T-helper 9 cell (primary cell): Measurements from ENCODE around the gene GPBP1L1.
A peak's percentile ranks its signal among the peaks of the same experiment; 100 is the strongest.
"Not testable (repeated sequence)": the region's sequence is repeated elsewhere in the genome, so short reads cannot be mapped to it uniquely, and the experiment has no call there.

Experiments
- DNase-seq: peaks from one replicate; pipeline ENCODE4 v3.0.0-alpha.2; 2020
- total RNA-seq, 2 donors: gene quantifications; one replicate each; lab custom pipeline; 2026; lab: John Stamatoyannopoulos, UW

Gene GPBP1L1
- 126 to 234 reads per million in 2 donors for total RNA-seq

- peak; percentile 97 for DNase-seq
Observed at GRCh38 chr1:45686288-45687013, at the start of gene GPBP1L1. Gene GPBP1L1, minus strand, starts transcription at chr1:45686533. Its CDS starts 27,446 bp downstream, at chr1:45659087.

GRCh38 chr1:45730780-45731319 lies 44.5 kb upstream of the GPBP1L1 start:
- DNase-seq: no peak

GRCh38 chr1:45730075-45730779 lies 43.9 kb upstream of the GPBP1L1 start:
- no peak for DNase-seq

- not testable (repeated sequence) for DNase-seq
Observed at GRCh38 chr1:45726007-45726406, 39.7 kb upstream of the GPBP1L1 start.

- no peak for DNase-seq
Observed at GRCh38 chr1:45723248-45723930, 37.1 kb upstream of the GPBP1L1 start.

- no peak for DNase-seq
Observed at GRCh38 chr1:45722809-45723208, 36.5 kb upstream of the GPBP1L1 start.

GRCh38 chr1:45721207-45721606 lies 34.9 kb upstream of the GPBP1L1 start:
- DNase-seq: no peak

GRCh38 chr1:45718289-45718688 lies 32.0 kb upstream of the GPBP1L1 start:
- DNase-seq: no peak

GRCh38 chr1:45717386-45717785 lies 31.1 kb upstream of the GPBP1L1 start:
- DNase-seq: not testable (repeated sequence)

GRCh38 chr1:45716700-45717099 lies 30.4 kb upstream of the GPBP1L1 start:
- no peak for DNase-seq

- no peak for DNase-seq
Observed at GRCh38 chr1:45713711-45714110, 27.4 kb upstream of the GPBP1L1 start.

GRCh38 chr1:45704637-45705036 lies 18.3 kb upstream of the GPBP1L1 start:
- no peak for DNase-seq

GRCh38 chr1:45694823-45695222 lies 8.5 kb upstream of the GPBP1L1 start:
- DNase-seq: no peak

GRCh38 chr1:45693811-45694210 lies 7.5 kb upstream of the GPBP1L1 start:
- DNase-seq: not testable (repeated sequence)

- peak; percentile 60 for DNase-seq
Observed at GRCh38 chr1:45687754-45688740, 1.7 kb upstream of the GPBP1L1 start, which contains the start of gene TMEM69. Gene TMEM69, plus strand, starts transcription at chr1:45688181. Its CDS starts 2,888 bp downstream, at chr1:45691069.

- peak; percentile 90 for DNase-seq
Observed at GRCh38 chr1:45687014-45687753, 851 bp upstream of the GPBP1L1 start.

- peak; percentile 54 for DNase-seq
Observed at GRCh38 chr1:45686015-45686287, 382 bp downstream of the GPBP1L1 start.

GRCh38 chr1:45685308-45686014 lies 872 bp downstream of the GPBP1L1 start:
- DNase-seq: no peak

- DNase-seq: no peak
Observed at GRCh38 chr1:45684402-45684801, 1.9 kb downstream of the GPBP1L1 start.

- no peak for DNase-seq
Observed at GRCh38 chr1:45682942-45683341, 3.4 kb downstream of the GPBP1L1 start.

- DNase-seq: no peak
Observed at GRCh38 chr1:45679123-45679522, 7.2 kb downstream of the GPBP1L1 start.
